ENCODE results near the gene HLF. TPM values are rescaled to one million over a fixed set of nuclear protein-coding genes. Genes with fewer than 3 reads are reported as not detected.

HLF gene
- total and polyA plus RNA-seq, 2 experiments from 2014 or later: 0.28 TPM; not detected in 1

DNA sequence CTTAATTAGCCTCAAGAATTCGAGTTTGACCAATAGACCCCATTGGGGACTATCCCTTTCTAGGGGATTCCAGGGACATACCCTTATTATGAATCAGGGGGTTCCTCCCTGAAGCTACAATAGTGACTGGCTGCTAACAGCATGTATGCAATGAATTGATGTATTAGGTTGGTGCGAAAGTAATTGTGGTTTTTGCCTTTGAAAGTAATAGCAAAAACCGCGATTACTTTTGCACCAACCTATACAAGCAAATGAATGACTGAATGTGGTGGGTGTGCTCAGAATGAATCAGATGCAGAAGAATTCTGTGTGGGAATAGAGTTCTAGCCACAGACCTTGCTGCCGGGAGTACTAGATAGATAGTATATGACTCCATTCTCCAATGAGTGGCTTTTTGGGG is 76.7 kb downstream of the HLF start (continued):
- TF ChIP-seq, protein P1, sequence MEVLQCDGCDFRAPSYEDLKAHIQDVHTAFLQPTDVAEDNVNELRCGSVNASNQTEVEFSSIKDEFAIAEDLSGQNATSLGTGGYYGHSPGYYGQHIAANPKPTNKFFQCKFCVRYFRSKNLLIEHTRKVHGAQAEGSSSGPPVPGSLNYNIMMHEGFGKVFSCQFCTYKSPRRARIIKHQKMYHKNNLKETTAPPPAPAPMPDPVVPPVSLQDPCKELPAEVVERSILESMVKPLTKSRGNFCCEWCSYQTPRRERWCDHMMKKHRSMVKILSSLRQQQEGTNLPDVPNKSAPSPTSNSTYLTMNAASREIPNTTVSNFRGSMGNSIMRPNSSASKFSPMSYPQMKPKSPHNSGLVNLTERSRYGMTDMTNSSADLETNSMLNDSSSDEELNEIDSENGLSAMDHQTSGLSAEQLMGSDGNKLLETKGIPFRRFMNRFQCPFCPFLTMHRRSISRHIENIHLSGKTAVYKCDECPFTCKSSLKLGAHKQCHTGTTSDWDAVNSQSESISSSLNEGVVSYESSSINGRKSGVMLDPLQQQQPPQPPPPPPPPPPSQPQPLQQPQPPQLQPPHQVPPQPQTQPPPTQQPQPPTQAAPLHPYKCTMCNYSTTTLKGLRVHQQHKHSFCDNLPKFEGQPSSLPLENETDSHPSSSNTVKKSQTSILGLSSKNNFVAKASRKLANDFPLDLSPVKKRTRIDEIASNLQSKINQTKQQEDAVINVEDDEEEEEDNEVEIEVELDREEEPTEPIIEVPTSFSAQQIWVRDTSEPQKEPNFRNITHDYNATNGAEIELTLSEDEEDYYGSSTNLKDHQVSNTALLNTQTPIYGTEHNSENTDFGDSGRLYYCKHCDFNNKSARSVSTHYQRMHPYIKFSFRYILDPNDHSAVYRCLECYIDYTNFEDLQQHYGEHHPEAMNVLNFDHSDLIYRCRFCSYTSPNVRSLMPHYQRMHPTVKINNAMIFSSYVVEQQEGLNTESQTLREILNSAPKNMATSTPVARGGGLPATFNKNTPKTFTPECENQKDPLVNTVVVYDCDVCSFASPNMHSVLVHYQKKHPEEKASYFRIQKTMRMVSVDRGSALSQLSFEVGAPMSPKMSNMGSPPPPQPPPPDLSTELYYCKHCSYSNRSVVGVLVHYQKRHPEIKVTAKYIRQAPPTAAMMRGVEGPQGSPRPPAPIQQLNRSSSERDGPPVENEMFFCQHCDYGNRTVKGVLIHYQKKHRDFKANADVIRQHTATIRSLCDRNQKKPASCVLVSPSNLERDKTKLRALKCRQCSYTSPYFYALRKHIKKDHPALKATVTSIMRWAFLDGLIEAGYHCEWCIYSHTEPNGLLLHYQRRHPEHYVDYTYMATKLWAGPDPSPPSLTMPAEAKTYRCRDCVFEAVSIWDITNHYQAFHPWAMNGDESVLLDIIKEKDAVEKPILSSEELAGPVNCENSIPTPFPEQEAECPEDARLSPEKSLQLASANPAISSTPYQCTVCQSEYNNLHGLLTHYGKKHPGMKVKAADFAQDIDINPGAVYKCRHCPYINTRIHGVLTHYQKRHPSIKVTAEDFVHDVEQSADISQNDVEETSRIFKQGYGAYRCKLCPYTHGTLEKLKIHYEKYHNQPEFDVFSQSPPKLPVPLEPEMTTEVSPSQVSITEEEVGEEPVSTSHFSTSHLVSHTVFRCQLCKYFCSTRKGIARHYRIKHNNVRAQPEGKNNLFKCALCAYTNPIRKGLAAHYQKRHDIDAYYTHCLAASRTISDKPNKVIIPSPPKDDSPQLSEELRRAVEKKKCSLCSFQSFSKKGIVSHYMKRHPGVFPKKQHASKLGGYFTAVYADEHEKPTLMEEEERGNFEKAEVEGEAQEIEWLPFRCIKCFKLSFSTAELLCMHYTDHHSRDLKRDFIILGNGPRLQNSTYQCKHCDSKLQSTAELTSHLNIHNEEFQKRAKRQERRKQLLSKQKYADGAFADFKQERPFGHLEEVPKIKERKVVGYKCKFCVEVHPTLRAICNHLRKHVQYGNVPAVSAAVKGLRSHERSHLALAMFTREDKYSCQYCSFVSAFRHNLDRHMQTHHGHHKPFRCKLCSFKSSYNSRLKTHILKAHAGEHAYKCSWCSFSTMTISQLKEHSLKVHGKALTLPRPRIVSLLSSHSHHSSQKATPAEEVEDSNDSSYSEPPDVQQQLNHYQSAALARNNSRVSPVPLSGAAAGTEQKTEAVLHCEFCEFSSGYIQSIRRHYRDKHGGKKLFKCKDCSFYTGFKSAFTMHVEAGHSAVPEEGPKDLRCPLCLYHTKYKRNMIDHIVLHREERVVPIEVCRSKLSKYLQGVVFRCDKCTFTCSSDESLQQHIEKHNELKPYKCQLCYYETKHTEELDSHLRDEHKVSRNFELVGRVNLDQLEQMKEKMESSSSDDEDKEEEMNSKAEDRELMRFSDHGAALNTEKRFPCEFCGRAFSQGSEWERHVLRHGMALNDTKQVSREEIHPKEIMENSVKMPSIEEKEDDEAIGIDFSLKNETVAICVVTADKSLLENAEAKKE (CRISPR knock-in tag; IDR thresholded peaks at IDR 0.05): no peak
- TF ChIP-seq NANOG (IDR thresholded peaks at IDR 0.05; ENCODE audit: borderline replicate concordance): no peak
- TF ChIP-seq, protein P2, sequence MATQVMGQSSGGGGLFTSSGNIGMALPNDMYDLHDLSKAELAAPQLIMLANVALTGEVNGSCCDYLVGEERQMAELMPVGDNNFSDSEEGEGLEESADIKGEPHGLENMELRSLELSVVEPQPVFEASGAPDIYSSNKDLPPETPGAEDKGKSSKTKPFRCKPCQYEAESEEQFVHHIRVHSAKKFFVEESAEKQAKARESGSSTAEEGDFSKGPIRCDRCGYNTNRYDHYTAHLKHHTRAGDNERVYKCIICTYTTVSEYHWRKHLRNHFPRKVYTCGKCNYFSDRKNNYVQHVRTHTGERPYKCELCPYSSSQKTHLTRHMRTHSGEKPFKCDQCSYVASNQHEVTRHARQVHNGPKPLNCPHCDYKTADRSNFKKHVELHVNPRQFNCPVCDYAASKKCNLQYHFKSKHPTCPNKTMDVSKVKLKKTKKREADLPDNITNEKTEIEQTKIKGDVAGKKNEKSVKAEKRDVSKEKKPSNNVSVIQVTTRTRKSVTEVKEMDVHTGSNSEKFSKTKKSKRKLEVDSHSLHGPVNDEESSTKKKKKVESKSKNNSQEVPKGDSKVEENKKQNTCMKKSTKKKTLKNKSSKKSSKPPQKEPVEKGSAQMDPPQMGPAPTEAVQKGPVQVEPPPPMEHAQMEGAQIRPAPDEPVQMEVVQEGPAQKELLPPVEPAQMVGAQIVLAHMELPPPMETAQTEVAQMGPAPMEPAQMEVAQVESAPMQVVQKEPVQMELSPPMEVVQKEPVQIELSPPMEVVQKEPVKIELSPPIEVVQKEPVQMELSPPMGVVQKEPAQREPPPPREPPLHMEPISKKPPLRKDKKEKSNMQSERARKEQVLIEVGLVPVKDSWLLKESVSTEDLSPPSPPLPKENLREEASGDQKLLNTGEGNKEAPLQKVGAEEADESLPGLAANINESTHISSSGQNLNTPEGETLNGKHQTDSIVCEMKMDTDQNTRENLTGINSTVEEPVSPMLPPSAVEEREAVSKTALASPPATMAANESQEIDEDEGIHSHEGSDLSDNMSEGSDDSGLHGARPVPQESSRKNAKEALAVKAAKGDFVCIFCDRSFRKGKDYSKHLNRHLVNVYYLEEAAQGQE (IDR thresholded peaks at IDR 0.05; ENCODE audit: unreplicated experiment): no peak
- TF ChIP-seq POLR2AphosphoS5 (IDR thresholded peaks at IDR 0.05; ENCODE audit: low read depth): no peak
- TF ChIP-seq EZH2 (IDR thresholded peaks at IDR 0.05; ENCODE audit: low read depth, unreplicated experiment): no peak

Measured in GM23338 (cell line).